AG04450 (cell line): ENCODE measurements around the gene AKR1D1. TPM values are rescaled to one million over a fixed set of nuclear protein-coding genes. Genes with fewer than 3 reads are reported as not detected.

Experiments used
- CTCF ChIA-PET: fragments of 300-600, 350-600 bp; formaldehyde crosslinking; extraction: SDS; loops from one replicate; lab custom pipeline; 2022; ENCODE audit warnings: antibody characterized with exemption, inconsistent platforms; lab: Charles Lee
- POLR2A ChIA-PET: fragments of 350-600 bp; formaldehyde crosslinking; extraction: SDS; loops from one replicate; lab custom pipeline; 2021; ENCODE audit warnings: antibody characterized with exemption, inconsistent platforms; lab: Yijun Ruan, JAX
- DNase-seq: peaks from one replicate; pipeline ENCODE4 v3.0.0-alpha.2; 2011; ENCODE audit warnings: low read depth, low spot score
- H3K27ac ChIP-seq: one replicate; pipeline ENCODE4 v1.5.1; 2012; ENCODE audit warnings: low read depth, low read length, control low read depth
- H3K27me3 ChIP-seq: one replicate; pipeline ENCODE4 v1.6.0; 2012; ENCODE audit warnings: low read length; ENCODE audit not compliant: control insufficient read depth, insufficient read depth
- H3K4me3 ChIP-seq: 2 replicates; pipeline ENCODE4 v1.5.1; 2011; ENCODE audit warnings: mild to moderate bottlenecking, low read depth, low read length, control low read depth
- H3K9me3 ChIP-seq: 2 replicates; pipeline ENCODE4 v1.5.1; 2012; ENCODE audit warnings: low read length; ENCODE audit not compliant: control insufficient read depth, insufficient read depth
- polyA plus RNA-seq: library from polyadenylated mRNA; depleted of rRNA; stranded (reverse); fragments of >200 nt; gene quantifications from 2 replicates; pipeline ENCODE4 v1.2.3, GENCODE V29; 2011
- TF ChIP-seq, protein P1 (sequence below): IDR thresholded peaks from 2 replicates; pipeline ENCODE4 v1.5.1; 2011; ENCODE audit warnings: low read depth, low read length, control low read depth, inconsistent platforms

AKR1D1 gene
- polyA plus RNA-seq, 1 experiment: not detected

DNA sequence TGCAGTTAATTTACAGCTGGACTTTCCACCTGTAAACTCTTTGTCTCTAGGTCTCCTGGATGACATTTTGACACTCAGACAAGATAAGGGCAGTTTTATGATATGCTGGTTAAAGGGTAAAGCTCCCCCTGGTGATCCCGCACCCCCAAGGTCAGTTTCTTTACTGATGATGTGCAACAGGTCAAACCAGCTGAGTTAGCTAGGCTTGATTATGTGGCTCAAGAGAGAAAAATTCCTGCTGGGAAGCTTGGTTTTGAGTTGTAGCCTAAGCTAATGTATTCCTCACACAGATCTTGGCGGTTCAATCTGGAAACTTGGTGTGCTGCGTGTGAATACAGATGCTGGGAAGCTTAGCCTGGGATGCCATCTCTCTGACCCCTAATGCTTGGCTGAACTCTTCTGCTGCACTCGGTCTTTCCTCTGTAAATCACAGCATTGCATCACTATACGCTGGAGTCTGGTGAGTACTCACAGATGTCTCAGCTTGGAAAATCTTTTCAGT lies 11.4 kb upstream of the AKR1D1 start:
- Histone ChIP-seq H3K27ac (no peak overlapping the region), H3K9me3 (no peaks in the 10 kb centered on the region), H3K4me3 (no peak overlapping the region), H3K27me3 (no peaks in the 10 kb centered on the region)
- POLR2A ChIA-PET: no interaction called here
- TF ChIP-seq, protein P1, sequence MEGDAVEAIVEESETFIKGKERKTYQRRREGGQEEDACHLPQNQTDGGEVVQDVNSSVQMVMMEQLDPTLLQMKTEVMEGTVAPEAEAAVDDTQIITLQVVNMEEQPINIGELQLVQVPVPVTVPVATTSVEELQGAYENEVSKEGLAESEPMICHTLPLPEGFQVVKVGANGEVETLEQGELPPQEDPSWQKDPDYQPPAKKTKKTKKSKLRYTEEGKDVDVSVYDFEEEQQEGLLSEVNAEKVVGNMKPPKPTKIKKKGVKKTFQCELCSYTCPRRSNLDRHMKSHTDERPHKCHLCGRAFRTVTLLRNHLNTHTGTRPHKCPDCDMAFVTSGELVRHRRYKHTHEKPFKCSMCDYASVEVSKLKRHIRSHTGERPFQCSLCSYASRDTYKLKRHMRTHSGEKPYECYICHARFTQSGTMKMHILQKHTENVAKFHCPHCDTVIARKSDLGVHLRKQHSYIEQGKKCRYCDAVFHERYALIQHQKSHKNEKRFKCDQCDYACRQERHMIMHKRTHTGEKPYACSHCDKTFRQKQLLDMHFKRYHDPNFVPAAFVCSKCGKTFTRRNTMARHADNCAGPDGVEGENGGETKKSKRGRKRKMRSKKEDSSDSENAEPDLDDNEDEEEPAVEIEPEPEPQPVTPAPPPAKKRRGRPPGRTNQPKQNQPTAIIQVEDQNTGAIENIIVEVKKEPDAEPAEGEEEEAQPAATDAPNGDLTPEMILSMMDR: no peak
- CTCF ChIA-PET: interaction anchor here (0.7 to 1.1 kb wide), 2 partner anchors 63 to 674 kb away, joined by 3 to 5 read pairs; partner anchors contain the start of gene CREB3L2
- DNase-seq: no peak

DNA sequence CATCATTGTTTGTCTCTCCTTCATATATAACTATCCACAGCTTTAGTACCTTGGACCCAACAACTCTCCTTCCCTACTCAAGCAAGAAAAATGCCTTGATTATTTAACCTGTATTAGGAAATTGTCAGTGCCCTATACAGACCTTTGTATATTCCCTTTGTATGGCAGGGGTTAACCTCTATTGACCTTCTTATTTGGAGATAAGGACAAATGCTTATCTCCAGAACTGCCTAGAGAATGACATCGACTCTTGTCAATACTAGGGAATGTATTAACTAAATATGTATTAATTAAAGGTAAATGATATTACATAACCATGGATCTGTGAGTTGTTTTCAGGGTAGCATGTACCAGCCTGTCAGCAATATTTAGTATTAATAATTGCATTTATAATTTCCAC lies 10.4 kb upstream of the AKR1D1 start:
- CTCF ChIA-PET: interaction anchor here (1.1 to 2.3 kb wide), 2 partner anchors 64 to 673 kb away, joined by 5 to 6 read pairs; partner anchors contain the start of gene CREB3L2
- H3K27ac ChIP-seq: no peak overlapping the region
- no peak overlapping the region for H3K4me3 ChIP-seq
- POLR2A ChIA-PET: no interaction called here
- no peaks in the 10 kb centered on the region for H3K27me3 ChIP-seq
- no peak for DNase-seq
- no peaks in the 10 kb centered on the region for H3K9me3 ChIP-seq
- TF ChIP-seq, protein P1: no peak

DNA sequence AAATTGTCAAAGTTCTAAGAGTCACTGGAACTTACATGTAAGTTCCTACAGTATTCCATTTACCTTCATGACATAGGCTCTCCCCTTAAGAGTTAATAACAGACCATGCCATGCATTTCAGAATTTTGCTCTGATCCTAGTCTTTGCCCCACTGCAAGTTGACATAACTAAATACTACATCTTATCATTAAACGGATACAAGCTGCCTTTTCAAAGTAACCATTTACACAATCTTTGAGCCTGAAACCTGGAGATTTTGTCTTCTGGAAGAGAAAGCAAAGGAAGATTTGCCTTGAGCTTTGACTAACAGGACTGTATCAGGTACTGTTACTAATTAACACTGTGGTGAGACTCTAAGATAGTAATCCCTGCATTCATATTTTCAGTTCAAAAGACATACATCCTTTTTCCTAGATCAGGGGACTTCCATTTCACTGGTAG lies 9.3 kb upstream of the AKR1D1 start:
- TF ChIP-seq, protein P1: no peak
- no peak overlapping the region for H3K27ac ChIP-seq
- no peaks in the 10 kb centered on the region for H3K27me3 ChIP-seq
- no peak for DNase-seq
- no peak overlapping the region for H3K4me3 ChIP-seq
- no peaks in the 10 kb centered on the region for H3K9me3 ChIP-seq
- ChIA-PET CTCF (interaction anchor here (2.3 kb wide), 1 partner anchor 672 kb away, joined by 6 read pairs; no protein-coding TSS in a partner anchor), POLR2A (no interaction called here)

DNA sequence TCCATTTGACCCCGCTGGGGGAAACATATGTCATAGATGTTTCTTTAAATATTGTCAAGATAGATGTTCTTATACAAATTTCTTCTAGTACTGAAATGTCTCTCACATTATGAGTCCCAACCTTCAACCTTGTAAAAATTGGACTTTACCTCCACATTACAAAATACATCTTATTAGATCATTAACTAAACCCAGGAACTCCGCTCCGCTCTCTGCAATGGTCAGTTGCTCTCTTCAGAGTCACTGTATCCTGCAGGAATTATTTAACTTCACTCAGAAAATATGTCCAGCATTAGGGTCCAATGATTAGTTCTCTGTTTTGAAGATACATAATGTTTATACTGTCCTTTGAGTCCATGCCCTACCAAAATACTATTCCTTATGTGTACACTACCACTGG lies 8.5 kb upstream of the AKR1D1 start:
- Histone ChIP-seq H3K9me3 (no peaks in the 10 kb centered on the region), H3K27ac (no peak overlapping the region), H3K27me3 (no peaks in the 10 kb centered on the region), H3K4me3 (no peak overlapping the region)
- ChIA-PET POLR2A (no interaction called here), CTCF (interaction anchor here (2.3 kb wide), 1 partner anchor 671 kb away, joined by 6 read pairs; no protein-coding TSS in a partner anchor)
- no peak for DNase-seq
- TF ChIP-seq, protein P1: no peak

DNA sequence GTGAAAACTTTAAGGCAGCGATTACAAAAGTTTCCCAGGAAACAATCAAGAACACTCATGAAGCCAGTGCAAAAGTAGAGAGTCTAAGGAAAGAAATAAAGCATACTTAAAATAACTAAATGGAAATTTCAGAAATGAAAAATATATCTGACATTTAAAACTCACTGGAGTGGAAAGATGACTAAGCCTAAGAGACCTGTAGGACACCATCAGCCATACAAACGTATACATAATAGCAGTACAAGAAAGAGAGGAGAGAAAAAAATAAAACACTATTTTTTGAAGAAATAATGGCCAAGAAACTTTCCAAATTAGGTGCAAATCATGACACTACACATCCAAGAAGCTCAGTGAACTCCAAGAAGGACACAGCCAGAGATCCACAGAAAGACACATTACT lies 5.4 kb upstream of the AKR1D1 start:
- ChIA-PET POLR2A (no interaction called here), CTCF (no interaction called here)
- Histone ChIP-seq H3K27ac (no peak overlapping the region), H3K4me3 (no peak overlapping the region), H3K27me3 (no peaks in the 10 kb centered on the region), H3K9me3 (no peaks in the 10 kb centered on the region)
- no peak for DNase-seq
- TF ChIP-seq, protein P1: no peak
